Measurements from ENCODE around the gene NFATC2IP. TPM values are rescaled to one million over a fixed set of nuclear protein-coding genes. Genes with fewer than 3 reads are reported as not detected.
"Not testable (repeated sequence)": the region's sequence is repeated elsewhere in the genome, so short reads cannot be mapped to it uniquely, and the experiment has no call there.

Gene NFATC2IP
- total RNA-seq, 1 donor from 2014 or later = 61.0 TPM

GRCh38 chr16:28925386-28926228, 25.1 kb upstream of the NFATC2IP start:
- Mint-ChIP-seq H3K27ac (ENCODE audit: unreplicated experiment) (peak overlapping the region; percentile 97), H3K4me3 (ENCODE audit: unreplicated experiment) (peak overlapping the region; percentile 98), H3K9me3 (ENCODE audit: unreplicated experiment) (no peaks in the 10 kb centered on the region), H3K27me3 (ENCODE audit: unreplicated experiment) (peaks cover 7% of the 10 kb centered on the region), H3K36me3 (ENCODE audit: low read depth, unreplicated experiment) (peaks cover 4% of the 10 kb centered on the region), H3K4me1 (ENCODE audit: unreplicated experiment) (peaks cover 11% of the 10 kb centered on the region)
- no peak for DNase-seq (ENCODE audit: low spot score)
- TF ChIP-seq CTCF (IDR thresholded peaks at IDR 0.05; ENCODE audit: unreplicated experiment) = no peak

- H3K4me1 Mint-ChIP-seq (ENCODE audit: unreplicated experiment) = peaks cover 11% of the 10 kb centered on the region
- DNase-seq (ENCODE audit: low spot score); H3K36me3 Mint-ChIP-seq (ENCODE audit: low read depth, unreplicated experiment); H3K9me3 Mint-ChIP-seq (ENCODE audit: unreplicated experiment); H3K27me3 Mint-ChIP-seq (ENCODE audit: unreplicated experiment): not testable (repeated sequence)
- peak overlapping the region; percentile 97 for H3K27ac Mint-ChIP-seq (ENCODE audit: unreplicated experiment)
- H3K4me3 Mint-ChIP-seq (ENCODE audit: unreplicated experiment) = peak overlapping the region; percentile 98
Observed at GRCh38 chr16:28926284-28926683, 24.5 kb upstream of the NFATC2IP start.

- H3K27me3 Mint-ChIP-seq (ENCODE audit: unreplicated experiment) = peaks cover 7% of the 10 kb centered on the region
- no peak overlapping the region for H3K4me3 Mint-ChIP-seq (ENCODE audit: unreplicated experiment)
- H3K9me3 Mint-ChIP-seq (ENCODE audit: unreplicated experiment) = no peaks in the 10 kb centered on the region
- peaks cover 11% of the 10 kb centered on the region for H3K4me1 Mint-ChIP-seq (ENCODE audit: unreplicated experiment)
- TF ChIP-seq CTCF (IDR thresholded peaks at IDR 0.05; ENCODE audit: unreplicated experiment) = no peak
- peaks cover 4% of the 10 kb centered on the region for H3K36me3 Mint-ChIP-seq (ENCODE audit: low read depth, unreplicated experiment)
- DNase-seq (ENCODE audit: low spot score) = no peak
- H3K27ac Mint-ChIP-seq (ENCODE audit: unreplicated experiment) = no peak overlapping the region
Observed at GRCh38 chr16:28927815-28928214, 22.9 kb upstream of the NFATC2IP start.

- no peak for DNase-seq (ENCODE audit: low spot score)
- H3K27ac Mint-ChIP-seq (ENCODE audit: unreplicated experiment) = no peak overlapping the region
Observed at GRCh38 chr16:28930203-28930602, 20.5 kb upstream of the NFATC2IP start.

GRCh38 chr16:28930652-28931051, 20.1 kb upstream of the NFATC2IP start:
- Mint-ChIP-seq H3K4me3 (ENCODE audit: unreplicated experiment) (no peak overlapping the region), H3K36me3 (ENCODE audit: low read depth, unreplicated experiment) (no peaks in the 10 kb centered on the region), H3K4me1 (ENCODE audit: unreplicated experiment) (peaks cover 5% of the 10 kb centered on the region), H3K27me3 (ENCODE audit: unreplicated experiment) (peaks cover under 1% of the 10 kb centered on the region), H3K9me3 (ENCODE audit: unreplicated experiment) (no peaks in the 10 kb centered on the region), H3K27ac (ENCODE audit: unreplicated experiment) (no peak overlapping the region)
- no peak for DNase-seq (ENCODE audit: low spot score)
- TF ChIP-seq CTCF (IDR thresholded peaks at IDR 0.05; ENCODE audit: unreplicated experiment) = no peak

More at GRCh38 chr16:28930203-28930602, 20.5 kb upstream of the NFATC2IP start:
- H3K9me3 Mint-ChIP-seq (ENCODE audit: unreplicated experiment) = no peaks in the 10 kb centered on the region
- no peak for TF ChIP-seq CTCF (IDR thresholded peaks at IDR 0.05; ENCODE audit: unreplicated experiment)
- peaks cover 6% of the 10 kb centered on the region for H3K4me1 Mint-ChIP-seq (ENCODE audit: unreplicated experiment)
- H3K4me3 Mint-ChIP-seq (ENCODE audit: unreplicated experiment) = no peak overlapping the region
- H3K36me3 Mint-ChIP-seq (ENCODE audit: low read depth, unreplicated experiment) = no peaks in the 10 kb centered on the region
- peaks cover 2% of the 10 kb centered on the region for H3K27me3 Mint-ChIP-seq (ENCODE audit: unreplicated experiment)
